NB4 (cell line): ENCODE data around the gene GORAB.

Experiments used
- MYC ChIP-seq: IDR thresholded peaks from 2 replicates; pipeline ENCODE4 v1.6.1; 2011; ENCODE audit warnings: low read depth, low read length
- POLR2A ChIP-seq: IDR thresholded peaks from 2 replicates; pipeline ENCODE4 v1.6.1; 2011; ENCODE audit warnings: mild to moderate bottlenecking; ENCODE audit not compliant: insufficient read length; ENCODE audit errors: extremely low read depth
- TF ChIP-seq, protein P1 (sequence below): IDR thresholded peaks from one replicate; pipeline ENCODE4 v1.5.1; 2012; ENCODE audit warnings: low read depth, low read length
- TF ChIP-seq, protein P2 (sequence below): IDR thresholded peaks from 2 replicates; pipeline ENCODE4 v1.6.1; 2011; ENCODE audit warnings: low read depth, low read length

DNA sequence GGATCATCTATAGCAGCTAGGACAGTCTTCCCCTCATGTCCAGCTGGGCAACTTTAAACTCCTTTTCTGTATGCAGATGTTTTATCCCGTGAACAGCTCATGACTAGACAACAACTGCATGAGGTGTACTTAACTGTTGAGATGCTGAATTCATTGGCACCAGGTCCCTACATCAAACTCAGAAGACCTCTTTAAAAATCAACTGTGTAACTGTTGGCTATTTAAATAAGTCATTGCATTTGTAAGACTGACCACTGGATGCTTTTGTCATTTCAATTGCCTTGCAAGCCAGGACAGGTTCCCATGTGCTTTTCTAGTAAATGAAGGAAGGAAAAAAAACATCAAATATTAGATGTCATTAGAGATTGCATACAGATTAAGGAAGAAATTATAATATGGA lies 28.3 kb upstream of the GORAB start:
- TF ChIP-seq POLR2A (no peak), MYC (no peak)
- TF ChIP-seq, protein P1, sequence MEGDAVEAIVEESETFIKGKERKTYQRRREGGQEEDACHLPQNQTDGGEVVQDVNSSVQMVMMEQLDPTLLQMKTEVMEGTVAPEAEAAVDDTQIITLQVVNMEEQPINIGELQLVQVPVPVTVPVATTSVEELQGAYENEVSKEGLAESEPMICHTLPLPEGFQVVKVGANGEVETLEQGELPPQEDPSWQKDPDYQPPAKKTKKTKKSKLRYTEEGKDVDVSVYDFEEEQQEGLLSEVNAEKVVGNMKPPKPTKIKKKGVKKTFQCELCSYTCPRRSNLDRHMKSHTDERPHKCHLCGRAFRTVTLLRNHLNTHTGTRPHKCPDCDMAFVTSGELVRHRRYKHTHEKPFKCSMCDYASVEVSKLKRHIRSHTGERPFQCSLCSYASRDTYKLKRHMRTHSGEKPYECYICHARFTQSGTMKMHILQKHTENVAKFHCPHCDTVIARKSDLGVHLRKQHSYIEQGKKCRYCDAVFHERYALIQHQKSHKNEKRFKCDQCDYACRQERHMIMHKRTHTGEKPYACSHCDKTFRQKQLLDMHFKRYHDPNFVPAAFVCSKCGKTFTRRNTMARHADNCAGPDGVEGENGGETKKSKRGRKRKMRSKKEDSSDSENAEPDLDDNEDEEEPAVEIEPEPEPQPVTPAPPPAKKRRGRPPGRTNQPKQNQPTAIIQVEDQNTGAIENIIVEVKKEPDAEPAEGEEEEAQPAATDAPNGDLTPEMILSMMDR = no peak
- TF ChIP-seq, protein P2, sequence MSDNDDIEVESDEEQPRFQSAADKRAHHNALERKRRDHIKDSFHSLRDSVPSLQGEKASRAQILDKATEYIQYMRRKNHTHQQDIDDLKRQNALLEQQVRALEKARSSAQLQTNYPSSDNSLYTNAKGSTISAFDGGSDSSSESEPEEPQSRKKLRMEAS = no peak
